Erythroblast (primary cell): ENCODE data around the gene SLC39A11.

Experiments used
- GATA1 ChIP-seq: IDR thresholded peaks from 2 replicates; pipeline ENCODE4 v1.6.1; 2011; ENCODE audit warnings: low read depth, mild to moderate bottlenecking, control low read depth, low read length, moderate library complexity
- POLR2A ChIP-seq: IDR thresholded peaks from 2 replicates; pipeline ENCODE4 v1.6.1; 2011; ENCODE audit warnings: mild to moderate bottlenecking, low read length

- TF ChIP-seq POLR2A (no peak), GATA1 (no peak)
Observed at GRCh38 chr17:72811976-72812687, 280.4 kb downstream of the SLC39A11 start.
